MM.1S (cell line): Measurements from ENCODE around the gene PGF.

Experiments used
- DNase-seq: peaks from one replicate; pipeline ENCODE4 v3.0.0-alpha.2; 2015
- H2AFZ ChIP-seq: fragments of 300-600 bp; sonication (generic); 2 replicates; pipeline ENCODE4 v1.6.0; 2016; ENCODE audit warnings: antibody characterized with exemption, low read length
- H3F3A ChIP-seq: fragments of 300-600 bp; sonication (generic); 2 replicates; pipeline ENCODE4 v1.6.1; 2016; ENCODE audit warnings: mild to moderate bottlenecking, antibody characterized with exemption, low read length, moderate library complexity, mixed read lengths; ENCODE audit not compliant: insufficient read depth
- H3K27ac ChIP-seq: fragments of 300-600 bp; sonication (generic); 2 replicates; pipeline ENCODE4 v1.5.1; 2016; ENCODE audit warnings: mild to moderate bottlenecking, low read length
- H3K27me3 ChIP-seq: fragments of 300-600 bp; sonication (generic); replicated peaks from 2 replicates; pipeline ENCODE4 v1.6.0; 2016; ENCODE audit warnings: low read length; ENCODE audit not compliant: insufficient read depth
- H3K36me3 ChIP-seq: fragments of 300-600 bp; sonication (generic); replicated peaks from 2 replicates; pipeline ENCODE4 v1.6.1; 2016; ENCODE audit warnings: mild to moderate bottlenecking, low read length, mixed read lengths; ENCODE audit not compliant: insufficient read depth
- H3K4me1 ChIP-seq: fragments of 300-600 bp; sonication (generic); 2 replicates; pipeline ENCODE4 v1.6.1; 2016; ENCODE audit warnings: low read length, mixed read lengths
- H3K4me2 ChIP-seq: fragments of 300-600 bp; sonication (generic); 2 replicates; pipeline ENCODE4 v1.6.0; 2016; ENCODE audit warnings: low read depth, low read length
- H3K4me3 ChIP-seq: fragments of 300-600 bp; sonication (generic); 2 replicates; pipeline ENCODE4 v1.5.1; 2016; ENCODE audit warnings: low read length, mixed read lengths
- H3K79me2 ChIP-seq: fragments of 300-600 bp; sonication (generic); 2 replicates; pipeline ENCODE4 v1.6.1; 2016; ENCODE audit warnings: mixed run types, low read length, mixed read lengths
- H3K9ac ChIP-seq: fragments of 300-600 bp; sonication (generic); 2 replicates; pipeline ENCODE4 v1.6.1; 2016; ENCODE audit warnings: low read length, mixed read lengths
- H3K9me2 ChIP-seq: fragments of 300-600 bp; sonication (generic); replicated peaks from 2 replicates; pipeline ENCODE4 v1.6.1; 2016; ENCODE audit warnings: mild to moderate bottlenecking, low read length, mixed read lengths; ENCODE audit not compliant: insufficient read depth
- H3K9me3 ChIP-seq: fragments of 300-600 bp; sonication (generic); replicated peaks from 2 replicates; pipeline ENCODE4 v1.6.1; 2016; ENCODE audit warnings: mild to moderate bottlenecking, low read length, mixed read lengths; ENCODE audit not compliant: insufficient read depth
- H4K20me1 ChIP-seq: fragments of 300-600 bp; sonication (generic); 2 replicates; pipeline ENCODE4 v1.6.1; 2016; ENCODE audit warnings: mild to moderate bottlenecking, low read length, moderate library complexity, mixed read lengths; ENCODE audit not compliant: insufficient read depth
- EZH2 ChIP-seq: fragments of 300-600 bp; sonication (generic); optimal IDR thresholded peaks from 2 replicates; pipeline ENCODE3; 2017; ENCODE audit warnings: low read depth, mild to moderate bottlenecking, antibody characterized with exemption, low read length, mixed read lengths
- EZH2phosphoT487 ChIP-seq: fragments of 300-600 bp; sonication (generic); IDR thresholded peaks from 2 replicates; pipeline ENCODE4 v1.6.1; 2018; ENCODE audit warnings: antibody characterized with exemption, low read length
- TF ChIP-seq, protein P1 (sequence below): fragments of 300-600 bp; sonication (generic); IDR thresholded peaks from 2 replicates; pipeline ENCODE4 v1.5.1; 2016; ENCODE audit warnings: antibody characterized with exemption, low read length, mixed read lengths

The PGF gene

DNA sequence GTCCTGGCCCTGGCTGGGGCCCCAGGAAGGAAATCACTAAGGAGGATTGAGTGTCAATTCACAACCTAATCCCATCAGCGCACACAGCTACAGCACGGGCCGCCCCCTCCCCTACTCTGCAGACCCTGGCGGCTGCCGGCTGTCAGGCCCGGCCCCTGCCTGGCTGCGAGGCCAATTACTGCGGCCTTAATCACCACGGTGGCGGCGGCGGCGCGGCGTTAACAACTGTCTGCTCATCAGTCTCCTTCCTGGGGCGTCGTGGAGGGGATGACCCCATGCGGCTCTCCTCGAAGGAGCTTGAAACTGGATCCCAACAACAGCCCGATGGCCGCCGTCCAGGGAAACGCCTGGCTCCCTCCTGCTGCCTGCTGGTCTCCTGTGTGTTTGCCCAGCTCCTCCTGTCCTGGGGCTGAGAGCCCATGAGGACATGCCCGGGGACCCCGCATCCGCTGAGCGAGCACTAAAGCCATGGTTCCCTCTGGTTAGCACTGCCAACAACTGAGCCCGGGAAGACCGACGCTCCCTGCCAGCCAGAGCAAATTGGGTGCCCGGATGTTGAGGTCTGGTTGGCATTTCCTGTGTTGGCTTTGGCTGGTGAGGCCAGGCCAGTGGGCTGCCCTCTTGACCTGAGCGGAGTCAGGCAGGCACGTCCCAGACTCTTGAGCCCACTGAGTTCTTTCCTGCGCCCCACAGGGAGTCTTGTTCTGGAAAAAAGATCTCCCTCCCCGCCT, 25.5 kb upstream of the PGF start:
- Histone ChIP-seq H3K79me2 (no peaks in the 10 kb centered on the region), H3K4me1 (no peaks in the 10 kb centered on the region), H3K27me3 (no peaks in the 10 kb centered on the region), H3K9me2 (no peaks in the 10 kb centered on the region), H3K9me3 (no peaks in the 10 kb centered on the region), H3K27ac (no peak overlapping the region), H2AFZ (no peak overlapping the region), H3K36me3 (no peaks in the 10 kb centered on the region), H3K4me3 (no peak overlapping the region), H3K4me2 (no peak overlapping the region), H3K9ac (no peak overlapping the region), H3F3A (no peaks in the 10 kb centered on the region), H4K20me1 (no peaks in the 10 kb centered on the region)
- no peak for TF ChIP-seq EZH2
- TF ChIP-seq, protein P1, sequence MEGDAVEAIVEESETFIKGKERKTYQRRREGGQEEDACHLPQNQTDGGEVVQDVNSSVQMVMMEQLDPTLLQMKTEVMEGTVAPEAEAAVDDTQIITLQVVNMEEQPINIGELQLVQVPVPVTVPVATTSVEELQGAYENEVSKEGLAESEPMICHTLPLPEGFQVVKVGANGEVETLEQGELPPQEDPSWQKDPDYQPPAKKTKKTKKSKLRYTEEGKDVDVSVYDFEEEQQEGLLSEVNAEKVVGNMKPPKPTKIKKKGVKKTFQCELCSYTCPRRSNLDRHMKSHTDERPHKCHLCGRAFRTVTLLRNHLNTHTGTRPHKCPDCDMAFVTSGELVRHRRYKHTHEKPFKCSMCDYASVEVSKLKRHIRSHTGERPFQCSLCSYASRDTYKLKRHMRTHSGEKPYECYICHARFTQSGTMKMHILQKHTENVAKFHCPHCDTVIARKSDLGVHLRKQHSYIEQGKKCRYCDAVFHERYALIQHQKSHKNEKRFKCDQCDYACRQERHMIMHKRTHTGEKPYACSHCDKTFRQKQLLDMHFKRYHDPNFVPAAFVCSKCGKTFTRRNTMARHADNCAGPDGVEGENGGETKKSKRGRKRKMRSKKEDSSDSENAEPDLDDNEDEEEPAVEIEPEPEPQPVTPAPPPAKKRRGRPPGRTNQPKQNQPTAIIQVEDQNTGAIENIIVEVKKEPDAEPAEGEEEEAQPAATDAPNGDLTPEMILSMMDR: no peak
- TF ChIP-seq EZH2phosphoT487: no peak
- no peak for DNase-seq

DNA sequence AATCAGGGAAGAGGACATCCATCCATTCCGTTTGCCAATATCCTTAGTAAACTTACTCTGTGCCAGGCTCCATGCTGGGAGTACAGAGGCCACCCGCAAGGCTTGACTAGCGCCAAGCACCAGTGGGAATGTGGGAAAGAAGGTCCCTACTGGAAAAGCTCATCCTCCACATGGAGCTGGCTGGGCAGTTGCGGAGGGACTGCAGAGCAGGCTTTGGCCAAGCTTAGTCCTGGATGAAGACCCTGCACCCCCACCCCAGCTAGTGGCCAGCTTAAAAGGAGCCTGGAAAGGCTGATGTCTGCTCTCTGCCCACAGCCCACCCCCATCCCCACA, 25.0 kb upstream of the PGF start:
- Histone ChIP-seq H3K36me3 (no peaks in the 10 kb centered on the region), H3K4me1 (no peaks in the 10 kb centered on the region), H3K9me2 (no peaks in the 10 kb centered on the region), H3K4me3 (no peak overlapping the region), H3F3A (no peaks in the 10 kb centered on the region), H3K27me3 (no peaks in the 10 kb centered on the region), H3K27ac (no peak overlapping the region), H3K9ac (no peak overlapping the region), H2AFZ (no peak overlapping the region), H3K9me3 (no peaks in the 10 kb centered on the region), H4K20me1 (no peaks in the 10 kb centered on the region), H3K79me2 (no peaks in the 10 kb centered on the region), H3K4me2 (no peak overlapping the region)
- TF ChIP-seq, protein P1: no peak
- TF ChIP-seq EZH2 (no peak), EZH2phosphoT487 (no peak)
- DNase-seq: no peak

DNA sequence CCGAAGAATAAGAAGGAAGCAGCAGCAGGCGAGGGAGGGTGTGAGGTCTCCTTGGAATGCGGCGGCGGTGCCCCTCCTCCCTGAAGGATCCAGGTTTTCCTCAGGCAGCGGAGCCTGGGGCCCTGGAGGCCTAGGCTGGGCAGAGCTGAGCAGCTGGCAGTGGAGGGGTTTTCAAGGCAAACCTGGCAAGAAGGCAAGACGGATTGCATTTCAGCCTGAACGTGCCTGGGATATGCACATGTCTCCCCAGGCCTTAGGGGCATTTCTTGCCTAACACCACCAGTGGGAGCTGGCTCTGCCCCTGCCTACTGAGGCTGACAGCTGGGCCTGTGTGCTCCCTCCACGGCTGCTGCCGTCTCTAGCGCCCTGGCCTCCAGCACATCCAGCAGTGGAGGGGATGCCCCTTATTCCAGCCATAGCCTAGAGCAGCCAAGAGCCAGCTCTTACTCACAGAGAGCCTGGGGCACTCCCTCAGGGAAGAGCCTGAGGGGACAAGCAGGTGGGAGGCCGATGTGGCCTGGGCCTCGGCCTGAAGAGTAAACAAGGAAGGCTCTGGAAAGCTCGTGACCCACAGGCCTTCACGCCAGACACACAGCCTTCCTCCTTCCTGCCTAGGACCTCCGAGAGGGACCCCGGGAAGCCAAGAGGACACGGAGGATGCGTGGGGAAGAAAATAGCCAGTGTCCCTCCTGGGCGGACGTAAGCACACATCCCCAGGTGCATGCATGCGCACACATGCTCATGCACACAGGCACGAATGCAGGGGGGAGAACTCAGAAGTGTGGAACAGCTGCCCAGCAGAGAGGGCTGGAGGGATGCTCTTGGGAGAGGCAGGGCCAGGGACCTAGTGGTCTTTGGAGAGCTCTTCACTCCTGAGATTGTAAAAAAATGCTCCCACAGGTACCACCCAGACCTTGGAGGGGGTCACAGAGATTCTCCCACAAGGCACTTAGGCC, 24.3 kb upstream of the PGF start:
- Histone ChIP-seq H3K9ac (no peak overlapping the region), H3K27ac (no peak overlapping the region), H3K27me3 (no peaks in the 10 kb centered on the region), H4K20me1 (no peaks in the 10 kb centered on the region), H3K4me1 (no peaks in the 10 kb centered on the region), H3K9me3 (no peaks in the 10 kb centered on the region), H3K4me2 (no peak overlapping the region), H2AFZ (no peak overlapping the region), H3K9me2 (no peaks in the 10 kb centered on the region), H3K36me3 (no peaks in the 10 kb centered on the region), H3K79me2 (no peaks in the 10 kb centered on the region), H3K4me3 (no peak overlapping the region), H3F3A (no peaks in the 10 kb centered on the region)
- TF ChIP-seq EZH2phosphoT487 (no peak), EZH2 (no peak)
- TF ChIP-seq, protein P1: no peak
- no peak for DNase-seq
